ENCODE measurements around the gene MYF6.

DNA sequence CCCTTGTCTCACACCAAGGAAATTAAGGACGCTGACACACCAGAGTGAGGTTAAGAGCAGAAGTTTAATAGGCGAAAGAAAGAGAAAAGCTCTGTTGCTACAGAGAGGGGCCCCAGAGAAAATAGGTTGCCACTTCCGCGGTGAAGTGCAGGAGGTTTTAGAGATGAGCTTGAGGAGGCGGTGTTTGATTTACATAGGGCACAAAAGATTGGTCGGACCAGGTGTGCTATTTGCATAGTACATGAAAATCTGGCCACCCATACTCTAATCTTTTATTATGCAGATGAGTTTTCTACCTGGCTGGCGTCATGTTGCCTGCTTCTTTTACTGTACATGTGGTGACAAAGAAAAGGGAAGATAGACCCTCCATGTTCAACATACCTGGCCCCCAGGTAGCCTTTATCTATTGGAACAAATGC is 23.3 kb upstream of the MYF6 start:
- TF ChIP-seq POLR2A (IDR thresholded peaks at IDR 0.05) (no peak), POLR2AphosphoS5 (IDR thresholded peaks at IDR 0.05) (no peak)
- TF ChIP-seq, protein P1, sequence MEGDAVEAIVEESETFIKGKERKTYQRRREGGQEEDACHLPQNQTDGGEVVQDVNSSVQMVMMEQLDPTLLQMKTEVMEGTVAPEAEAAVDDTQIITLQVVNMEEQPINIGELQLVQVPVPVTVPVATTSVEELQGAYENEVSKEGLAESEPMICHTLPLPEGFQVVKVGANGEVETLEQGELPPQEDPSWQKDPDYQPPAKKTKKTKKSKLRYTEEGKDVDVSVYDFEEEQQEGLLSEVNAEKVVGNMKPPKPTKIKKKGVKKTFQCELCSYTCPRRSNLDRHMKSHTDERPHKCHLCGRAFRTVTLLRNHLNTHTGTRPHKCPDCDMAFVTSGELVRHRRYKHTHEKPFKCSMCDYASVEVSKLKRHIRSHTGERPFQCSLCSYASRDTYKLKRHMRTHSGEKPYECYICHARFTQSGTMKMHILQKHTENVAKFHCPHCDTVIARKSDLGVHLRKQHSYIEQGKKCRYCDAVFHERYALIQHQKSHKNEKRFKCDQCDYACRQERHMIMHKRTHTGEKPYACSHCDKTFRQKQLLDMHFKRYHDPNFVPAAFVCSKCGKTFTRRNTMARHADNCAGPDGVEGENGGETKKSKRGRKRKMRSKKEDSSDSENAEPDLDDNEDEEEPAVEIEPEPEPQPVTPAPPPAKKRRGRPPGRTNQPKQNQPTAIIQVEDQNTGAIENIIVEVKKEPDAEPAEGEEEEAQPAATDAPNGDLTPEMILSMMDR (IDR thresholded peaks at IDR 0.05): no peak

Data from suprapubic skin (tissue), 4 donors.